GM12878 (cell line): ENCODE data around the gene ZP4. TPM values are rescaled to one million over a fixed set of nuclear protein-coding genes. Genes with fewer than 3 reads are reported as not detected.

Experiments used
- ATAC-seq: fragments of 200-7000 bp; cut with Tn5 transposase; 3 replicates; pipeline ENCODE4 v1.9.1; 2020; ENCODE audit warnings: mild to moderate bottlenecking, moderate library complexity
- BruUV-seq: library from RNA; stranded (reverse); fragments of 400-500 nt; replicated peaks from 2 replicates; lab custom pipeline; 2021; lab: Mats Ljungman, UMichigan
- CTCF ChIA-PET: fragments of 300-600 bp; sonication (Branson Sonifier 250); formaldehyde crosslinking; extraction: SDS; loops from one replicate; lab custom pipeline; 2021; ENCODE audit warnings: inconsistent platforms; lab: Yijun Ruan, JAX
- POLR2A ChIA-PET: fragments of 350-600 bp; formaldehyde crosslinking; extraction: SDS; loops from one replicate; lab custom pipeline; 2021; ENCODE audit warnings: inconsistent platforms; lab: Charles Lee
- RAD21 ChIA-PET: fragments of 300-600 bp; sonication (Branson Sonifier 250); formaldehyde crosslinking; loops from one replicate; lab custom pipeline; 2023; ENCODE audit warnings: antibody characterized with exemption; ENCODE audit not compliant: unreplicated experiment; lab: Charles Lee
- SMC1A ChIA-PET: fragments of 300-600 bp; sonication (Branson Sonifier 250); formaldehyde crosslinking; loops from one replicate; lab custom pipeline; 2023; ENCODE audit not compliant: unreplicated experiment, uncharacterized antibody; lab: Charles Lee
- DNase-seq: peaks from one replicate; pipeline ENCODE4 v3.0.0-alpha.2; 2011; ENCODE audit warnings: low read depth, low spot score
- FAIRE-seq: peaks from 3 replicates; lab custom pipeline; 2011; peaks lifted over from hg19 to GRCh38; lab: Jason Lieb, UNC
- H2AFZ ChIP-seq: 2 replicates; pipeline ENCODE4 v1.6.0; 2011; ENCODE audit warnings: low read depth, low read length, control low read depth; ENCODE audit not compliant: control insufficient read depth
- H3K27ac ChIP-seq: 2 replicates; pipeline ENCODE4 v1.5.1; 2011; ENCODE audit warnings: control low read depth; ENCODE audit not compliant: control insufficient read depth, insufficient read depth
- H3K27me3 ChIP-seq, 2 experiments: replicated peaks in 1 of 2; 2 replicates each; pipeline versions ENCODE4 v1.6.0 to v1.6.1; 2011; ENCODE audit warnings: low read length in 1 of 2; ENCODE audit not compliant: control insufficient read depth in 2 of 2, insufficient read depth in 2 of 2
- H3K36me3 ChIP-seq, 2 experiments: 2 replicates each; pipeline ENCODE4 v1.5.1; 2011; ENCODE audit warnings: low read length in 1 of 2; ENCODE audit not compliant: control insufficient read depth in 2 of 2, insufficient read depth in 2 of 2
- H3K4me1 ChIP-seq: 2 replicates; pipeline ENCODE4 v1.6.1; 2011; ENCODE audit warnings: mild to moderate bottlenecking, low read length, moderate library complexity, mixed read lengths; ENCODE audit not compliant: control insufficient read depth, insufficient read depth
- H3K4me2 ChIP-seq: 2 replicates; pipeline ENCODE4 v1.6.0; 2011; ENCODE audit warnings: control low read depth; ENCODE audit not compliant: control insufficient read depth, insufficient read depth
- H3K4me3 ChIP-seq: fragments of 200-600 bp; sonication (generic); 2 replicates; pipeline ENCODE4 v1.5.1; 2016
- H3K79me2 ChIP-seq: 2 replicates; pipeline ENCODE4 v1.6.0; 2011; ENCODE audit warnings: low read length; ENCODE audit not compliant: control insufficient read depth, insufficient read depth
- H3K9ac ChIP-seq: 2 replicates; pipeline ENCODE4 v1.8.0; 2011; ENCODE audit warnings: low read length, control low read depth, mixed read lengths; ENCODE audit not compliant: control insufficient read depth, insufficient read depth
- H3K9me3 ChIP-seq: replicated peaks from 3 replicates; pipeline ENCODE4 v1.5.1; 2011; ENCODE audit warnings: mild to moderate bottlenecking, low read length; ENCODE audit not compliant: control insufficient read depth, insufficient read depth
- H4K20me1 ChIP-seq: 2 replicates; pipeline ENCODE4 v1.6.0; 2011; ENCODE audit not compliant: control insufficient read depth, insufficient read depth
- DPF2 ChIP-seq: fragments of 450-650 bp; IDR thresholded peaks from 2 replicates; pipeline ENCODE4 v1.6.1; 2017; ENCODE audit warnings: mild to moderate bottlenecking
- FOXM1 ChIP-seq: IDR thresholded peaks from 2 replicates; pipeline ENCODE4 v1.6.1; 2012; ENCODE audit warnings: low read depth, mild to moderate bottlenecking, inconsistent platforms, low read length, moderate library complexity
- IKZF1 ChIP-seq: fragments of 450-650 bp; conservative IDR thresholded peaks from 2 replicates; pipeline ENCODE4 v1.6.1; 2017; ENCODE audit warnings: antibody characterized with exemption, mild to moderate bottlenecking
- IKZF2 ChIP-seq, 2 experiments: fragments of 450-650 bp; IDR thresholded peaks; 2 replicates each; pipeline ENCODE4 v1.6.1; 2017; ENCODE audit warnings: mild to moderate bottlenecking in 2 of 2, moderate library complexity in 2 of 2
- SIN3A ChIP-seq: IDR thresholded peaks from 2 replicates; pipeline ENCODE4 v1.6.1; 2012; ENCODE audit warnings: low read depth, low read length, improper control_type of control experiment
- SUPT20H ChIP-seq: IDR thresholded peaks from 2 replicates; pipeline ENCODE4 v1.6.1; 2011; ENCODE audit warnings: low read depth, mild to moderate bottlenecking, low read length, moderate library complexity, borderline replicate concordance; ENCODE audit not compliant: control insufficient read depth
- WGBS: methylation state at CpG from one replicate; pipeline ENCODE4 v1.1.6; 2016; ENCODE audit warnings: low lambda C conversion rate; ENCODE audit not compliant: insufficient replicate concordance, insufficient coverage; ENCODE audit errors: missing lambda C conversion rate; 5-methylcytosine and 5-hydroxymethylcytosine counted together
- in situ Hi-C: fragments of 300-500 bp; cut with MboI; formaldehyde crosslinking; loops from 9 replicates; pipeline ENCODE4 v1.14.3; 2018; ENCODE audit warnings: mixed read lengths
- intact Hi-C: fragments of 100-400 bp; cut with micrococcal nuclease; formaldehyde crosslinking; loops from one replicate; pipeline ENCODE4 v1.14.2; 2022; ENCODE audit not compliant: unreplicated experiment
- polyA plus RNA-seq, 11 experiments: library from polyadenylated mRNA; depleted of rRNA in 4 of 11; unstranded in 6 of 11; stranded (reverse) in 5 of 11; fragments of >200 nt; fragmentation: Nextera tagmentation in 4 of 11; fragmentation: Illumina TruSeq in 1 of 11; extraction: Ambion mirVana in 4 of 11; extraction: Trizol in 1 of 11; gene quantifications; 1 replicate in 1 of 11; 2 replicates in 10 of 11; pipeline versions ENCODE4 v1.2.1 to v1.2.3, GENCODE V29; 2011 to 2016; ENCODE audit warnings: inconsistent platforms in 2 of 11, missing spikeins in 2 of 11, low read depth in 1 of 11
- total RNA-seq, 4 experiments: library from RNA; depleted of rRNA in 3 of 4; stranded (reverse); fragments of >200 nt in 3 of 4; fragmentation: Illumina TruSeq in 1 of 4; extraction: Trizol in 1 of 4; gene quantifications; 2 replicates each; pipeline versions ENCODE4 v1.2.1 to v1.2.3, GENCODE V29; 2013 to 2021
- TF ChIP-seq, protein P1 (sequence below): fragments of 450-650 bp; IDR thresholded peaks from 2 replicates; pipeline ENCODE4 v1.6.1; 2018; ENCODE audit warnings: mild to moderate bottlenecking, low read depth, moderate library complexity; ENCODE audit not compliant: partially characterized antibody
- TF ChIP-seq, protein P2 (sequence below): fragments of 450-650 bp; IDR thresholded peaks from 2 replicates; pipeline ENCODE4 v1.6.1; 2017; ENCODE audit warnings: low read depth, mild to moderate bottlenecking, moderate library complexity

ZP4 gene
- total and polyA plus RNA-seq, 10 of the 15 experiments (the other 5 are each of a cell fraction or from before 2014, with no cell fraction given) = 0.23 TPM; not detected in 9

DNA sequence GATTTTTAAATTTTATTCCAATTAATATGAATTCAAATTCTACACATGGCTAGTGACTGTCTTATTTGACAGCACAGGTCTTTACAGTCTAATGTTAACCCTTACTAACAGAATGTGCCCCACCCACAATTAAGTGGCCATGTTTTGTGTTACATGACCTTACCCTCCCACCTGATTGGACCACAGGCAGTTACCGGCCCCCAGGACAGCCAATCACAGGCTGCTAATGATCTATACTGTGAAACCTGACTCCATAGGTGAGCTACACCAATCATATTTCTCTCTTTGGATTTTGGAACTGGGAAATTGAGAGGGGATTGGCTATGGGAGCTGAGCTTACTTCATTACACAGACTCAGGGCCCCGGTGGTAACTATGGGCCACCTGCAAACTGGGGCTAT is 27.5 kb downstream of the ZP4 start:
- Histone ChIP-seq H3K9ac (no peak overlapping the region), H3K79me2 (no peaks in the 10 kb centered on the region), H3K36me3 (no peaks in the 10 kb centered on the region), H3K4me3 (no peak overlapping the region), H3K4me1 (no peaks in the 10 kb centered on the region), H2AFZ (no peak overlapping the region), H3K27me3 (no peaks in the 10 kb centered on the region), H3K9me3 (no peaks in the 10 kb centered on the region), H3K27ac (no peak overlapping the region), H4K20me1 (no peaks in the 10 kb centered on the region), H3K4me2 (no peak overlapping the region)
- in situ Hi-C loops (no loop called here), intact Hi-C loops (no loop called here)
- TF ChIP-seq FOXM1 (no peak), SUPT20H (no peak), DPF2 (no peak), IKZF2 (IDR thresholded peaks at IDR 0.05) (no peak), SIN3A (no peak), IKZF1 (no peak)
- TF ChIP-seq, protein P1, sequence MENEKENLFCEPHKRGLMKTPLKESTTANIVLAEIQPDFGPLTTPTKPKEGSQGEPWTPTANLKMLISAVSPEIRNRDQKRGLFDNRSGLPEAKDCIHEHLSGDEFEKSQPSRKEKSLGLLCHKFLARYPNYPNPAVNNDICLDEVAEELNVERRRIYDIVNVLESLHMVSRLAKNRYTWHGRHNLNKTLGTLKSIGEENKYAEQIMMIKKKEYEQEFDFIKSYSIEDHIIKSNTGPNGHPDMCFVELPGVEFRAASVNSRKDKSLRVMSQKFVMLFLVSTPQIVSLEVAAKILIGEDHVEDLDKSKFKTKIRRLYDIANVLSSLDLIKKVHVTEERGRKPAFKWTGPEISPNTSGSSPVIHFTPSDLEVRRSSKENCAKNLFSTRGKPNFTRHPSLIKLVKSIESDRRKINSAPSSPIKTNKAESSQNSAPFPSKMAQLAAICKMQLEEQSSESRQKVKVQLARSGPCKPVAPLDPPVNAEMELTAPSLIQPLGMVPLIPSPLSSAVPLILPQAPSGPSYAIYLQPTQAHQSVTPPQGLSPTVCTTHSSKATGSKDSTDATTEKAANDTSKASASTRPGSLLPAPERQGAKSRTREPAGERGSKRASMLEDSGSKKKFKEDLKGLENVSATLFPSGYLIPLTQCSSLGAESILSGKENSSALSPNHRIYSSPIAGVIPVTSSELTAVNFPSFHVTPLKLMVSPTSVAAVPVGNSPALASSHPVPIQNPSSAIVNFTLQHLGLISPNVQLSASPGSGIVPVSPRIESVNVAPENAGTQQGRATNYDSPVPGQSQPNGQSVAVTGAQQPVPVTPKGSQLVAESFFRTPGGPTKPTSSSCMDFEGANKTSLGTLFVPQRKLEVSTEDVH = no peak
- TF ChIP-seq, protein P2, sequence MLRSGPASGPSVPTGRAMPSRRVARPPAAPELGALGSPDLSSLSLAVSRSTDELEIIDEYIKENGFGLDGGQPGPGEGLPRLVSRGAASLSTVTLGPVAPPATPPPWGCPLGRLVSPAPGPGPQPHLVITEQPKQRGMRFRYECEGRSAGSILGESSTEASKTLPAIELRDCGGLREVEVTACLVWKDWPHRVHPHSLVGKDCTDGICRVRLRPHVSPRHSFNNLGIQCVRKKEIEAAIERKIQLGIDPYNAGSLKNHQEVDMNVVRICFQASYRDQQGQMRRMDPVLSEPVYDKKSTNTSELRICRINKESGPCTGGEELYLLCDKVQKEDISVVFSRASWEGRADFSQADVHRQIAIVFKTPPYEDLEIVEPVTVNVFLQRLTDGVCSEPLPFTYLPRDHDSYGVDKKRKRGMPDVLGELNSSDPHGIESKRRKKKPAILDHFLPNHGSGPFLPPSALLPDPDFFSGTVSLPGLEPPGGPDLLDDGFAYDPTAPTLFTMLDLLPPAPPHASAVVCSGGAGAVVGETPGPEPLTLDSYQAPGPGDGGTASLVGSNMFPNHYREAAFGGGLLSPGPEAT = no peak
- RAD21 ChIA-PET = interaction anchor here (0.7 to 3.2 kb wide), 11 partner anchors 10 to 372 kb away, joined by 3 to 18 read pairs (median 4); no protein-coding TSS in a partner anchor
- CTCF ChIA-PET = interaction anchor here (0.7 to 5.8 kb wide), 31 partner anchors 8 to 1088 kb away, joined by 3 to 45 read pairs (median 5); no protein-coding TSS in a partner anchor
- 15% methylated on average over 2 of the region's 2 CpGs for WGBS
- no peak for FAIRE-seq
- POLR2A ChIA-PET = no interaction called here
- BruUV-seq = no TSS peak
- DNase-seq = no peak
- ATAC-seq = peak; percentile 33; the same call in 1 of the 3 replicates
- SMC1A ChIA-PET = interaction anchor here (0.6 to 3.8 kb wide), 14 partner anchors 9 to 1087 kb away, joined by 3 to 29 read pairs (median 4); no protein-coding TSS in a partner anchor
